Hepatocyte (in vitro differentiated cells): ENCODE data around the gene ITSN1.

ENCODE experiments used
- CTCF ChIP-seq: fragments of 200-600 bp; sonication (generic); IDR thresholded peaks from 2 replicates; pipeline ENCODE4 v1.5.1; 2016; ENCODE audit warnings: antibody characterized with exemption, mild to moderate bottlenecking; ENCODE audit not compliant: poor library complexity
- EZH2 ChIP-seq: fragments of 200-600 bp; sonication (generic); IDR thresholded peaks from 2 replicates; pipeline ENCODE4 v1.6.1; 2016; ENCODE audit warnings: antibody characterized with exemption, mild to moderate bottlenecking, borderline replicate concordance

- TF ChIP-seq CTCF (no peak), EZH2 (no peak)
These were observed 303.5 kb downstream of the ITSN1 start for GRCh38 chr21:33945652-33946270.
